Trophoblast cell (in vitro differentiated cells and primary cell): ENCODE results near the gene SPPL2B.

Experiments
- DNase-seq, 2 donors: peaks; one replicate each; pipeline ENCODE4 v3.0.0-alpha.2; 2016
- H2AFZ ChIP-seq: 2 replicates; pipeline ENCODE4 v1.6.1; 2013; ENCODE audit warnings: low read length, moderate library complexity, mild to moderate bottlenecking; ENCODE audit not compliant: insufficient read depth, poor library complexity
- H2AK5ac ChIP-seq: 2 replicates; pipeline ENCODE4 v1.6.1; 2013; ENCODE audit warnings: mild to moderate bottlenecking, low read length
- H2BK120ac ChIP-seq: 2 replicates; pipeline ENCODE4 v1.6.1; 2013; ENCODE audit warnings: low read length, mild to moderate bottlenecking, moderate library complexity; ENCODE audit not compliant: insufficient read depth, poor library complexity
- H2BK12ac ChIP-seq: 2 replicates; pipeline ENCODE4 v1.6.1; 2013; ENCODE audit warnings: mild to moderate bottlenecking, low read length, moderate library complexity
- H2BK5ac ChIP-seq: 2 replicates; pipeline ENCODE4 v1.6.1; 2013; ENCODE audit warnings: low read length, low read depth, moderate library complexity, mild to moderate bottlenecking; ENCODE audit not compliant: poor library complexity
- H3K14ac ChIP-seq: 2 replicates; pipeline ENCODE4 v1.6.1; 2013; ENCODE audit warnings: mild to moderate bottlenecking, low read length
- H3K18ac ChIP-seq: 2 replicates; pipeline ENCODE4 v1.6.1; 2013; ENCODE audit warnings: mild to moderate bottlenecking, low read length
- H3K23ac ChIP-seq: 2 replicates; pipeline ENCODE4 v1.6.1; 2013; ENCODE audit warnings: low read length
- H3K27ac ChIP-seq: 2 replicates; pipeline ENCODE4 v1.5.1; 2013; ENCODE audit warnings: low read depth, mild to moderate bottlenecking, inconsistent platforms, low read length, moderate library complexity
- H3K27me3 ChIP-seq: 2 replicates; pipeline ENCODE4 v1.6.1; 2013; ENCODE audit warnings: inconsistent platforms, mild to moderate bottlenecking, low read length, moderate library complexity; ENCODE audit not compliant: insufficient read depth
- H3K36me3 ChIP-seq, 2 experiments: 1 replicate in 1 of 2; 2 replicates in 1 of 2; pipeline ENCODE4 v1.6.1; 2013; ENCODE audit warnings: low read length in 2 of 2, mild to moderate bottlenecking in 2 of 2, moderate library complexity in 1 of 2; ENCODE audit not compliant: insufficient read depth in 2 of 2, control insufficient read depth in 1 of 2
- H3K4ac ChIP-seq: 2 replicates; pipeline ENCODE4 v1.6.1; 2013; ENCODE audit warnings: low read depth, mild to moderate bottlenecking, low read length, moderate library complexity
- H3K4me1 ChIP-seq, 2 experiments: 1 replicate in 1 of 2; 2 replicates in 1 of 2; pipeline ENCODE4 v1.6.1; 2013; ENCODE audit warnings: low read length in 2 of 2, mild to moderate bottlenecking in 2 of 2, moderate library complexity in 1 of 2; ENCODE audit not compliant: insufficient read depth in 2 of 2, control insufficient read depth in 1 of 2
- H3K4me2 ChIP-seq: 2 replicates; pipeline ENCODE4 v1.6.1; 2013; ENCODE audit warnings: inconsistent platforms, mild to moderate bottlenecking, low read length, moderate library complexity
- H3K4me3 ChIP-seq: 2 replicates; pipeline ENCODE4 v1.5.1; 2013; ENCODE audit warnings: mild to moderate bottlenecking, low read depth, low read length, inconsistent platforms
- H3K79me1 ChIP-seq: one replicate; pipeline ENCODE4 v1.6.1; 2013; ENCODE audit warnings: low read length
- H3K79me2 ChIP-seq: 2 replicates; pipeline ENCODE4 v1.6.1; 2013; ENCODE audit warnings: low read length, mild to moderate bottlenecking; ENCODE audit not compliant: control insufficient read depth, insufficient read depth, poor library complexity
- H3K9ac ChIP-seq: 2 replicates; pipeline ENCODE4 v1.6.1; 2013; ENCODE audit warnings: mild to moderate bottlenecking, low read length
- H3K9me3 ChIP-seq: 2 replicates; pipeline ENCODE4 v1.6.1; 2013; ENCODE audit warnings: low read depth, mild to moderate bottlenecking, control low read depth, inconsistent platforms, low read length; ENCODE audit not compliant: insufficient read depth
- H4K12ac ChIP-seq: 2 replicates; pipeline ENCODE4 v1.6.1; 2013; ENCODE audit warnings: low read depth, mild to moderate bottlenecking, low read length, moderate library complexity
- H4K8ac ChIP-seq: 2 replicates; pipeline ENCODE4 v1.6.1; 2013; ENCODE audit warnings: low read depth, mild to moderate bottlenecking, low read length, moderate library complexity
- H4K91ac ChIP-seq: one replicate; pipeline ENCODE4 v1.6.1; 2013; ENCODE audit warnings: low read depth, mild to moderate bottlenecking, low read length, moderate library complexity
- WGBS: extraction: QIAGEN DNeasy Blood & Tissue Kit; methylation state at CpG from one replicate; pipeline ENCODE4 v1.1.7; 2013; ENCODE audit warnings: missing lambda C conversion rate; ENCODE audit not compliant: insufficient read length, insufficient coverage; ENCODE audit errors: extremely low coverage; 5-methylcytosine and 5-hydroxymethylcytosine counted together

Gene SPPL2B

GRCh38 chr19:2336528-2337328 lies 8.2 kb downstream of the SPPL2B start:
- no peak overlapping the region for H2BK5ac ChIP-seq
- H2AK5ac ChIP-seq = no peak overlapping the region
- H3K23ac ChIP-seq = peak overlapping the region; percentile 10
- H3K4ac ChIP-seq = no peak overlapping the region
- H3K27ac ChIP-seq = peak overlapping the region; percentile 3
- peaks cover 9% of the 10 kb centered on the region for H3K9me3 ChIP-seq
- H3K4me3 ChIP-seq = peak overlapping the region; percentile 4
- H4K91ac ChIP-seq = peak overlapping the region; percentile 9
- H3K4me2 ChIP-seq = no peak overlapping the region
- H2BK12ac ChIP-seq = no peak overlapping the region
- DNase-seq = no peak
- no peak overlapping the region for H2BK120ac ChIP-seq
- H2AFZ ChIP-seq = no peak overlapping the region
- no peak overlapping the region for H4K8ac ChIP-seq
- peaks cover 22 to 25% of the 10 kb centered on the region in 2 experiments for H3K4me1 ChIP-seq
- no peak overlapping the region for H3K9ac ChIP-seq
- H3K36me3 ChIP-seq = peaks cover 17 to 29% of the 10 kb centered on the region in 2 experiments
- no peak overlapping the region for H4K12ac ChIP-seq
- peaks cover 4% of the 10 kb centered on the region for H3K79me2 ChIP-seq
- 100% methylated on average over 1 of the region's 33 CpGs for WGBS
- no peak overlapping the region for H3K18ac ChIP-seq
- H3K79me1 ChIP-seq = peaks cover 10% of the 10 kb centered on the region
- no peak overlapping the region for H3K14ac ChIP-seq
- H3K27me3 ChIP-seq = no peaks in the 10 kb centered on the region

DNA sequence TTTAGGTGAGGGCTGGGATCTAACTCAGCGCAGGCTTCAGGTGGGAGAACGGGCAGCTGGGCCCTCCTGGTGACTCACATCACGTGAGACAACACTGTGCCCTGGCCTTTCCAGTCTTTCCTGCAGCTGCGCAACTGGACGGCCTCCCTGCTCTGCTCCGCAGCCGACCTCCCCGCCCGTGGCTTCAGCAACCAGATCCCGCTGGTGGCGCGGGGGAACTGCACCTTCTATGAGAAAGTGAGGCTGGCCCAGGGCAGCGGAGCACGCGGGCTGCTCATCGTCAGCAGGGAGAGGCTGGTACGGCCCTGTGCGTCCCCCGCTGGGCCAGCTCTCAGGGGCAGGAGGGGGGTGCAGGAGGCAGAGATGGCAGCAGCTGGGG lies 8.8 kb downstream of the SPPL2B start:
- Histone ChIP-seq H2BK120ac (no peak overlapping the region), H3K14ac (no peak overlapping the region), H4K12ac (peak overlapping the region; percentile 8), H4K8ac (peak overlapping the region; percentile 45), H4K91ac (peak overlapping the region; percentile 22), H3K27ac (peak overlapping the region; percentile 25), H3K9me3 (peaks cover 9% of the 10 kb centered on the region), H3K23ac (no peak overlapping the region), H3K79me1 (peaks cover 10% of the 10 kb centered on the region), H2BK5ac (no peak overlapping the region), H3K4me2 (no peak overlapping the region), H3K4ac (no peak overlapping the region), H2AK5ac (no peak overlapping the region), H2AFZ (no peak overlapping the region), H2BK12ac (no peak overlapping the region), H3K4me3 (no peak overlapping the region), H3K36me3 (peaks cover 17 to 29% of the 10 kb centered on the region in 2 experiments), H3K4me1 (peaks cover 25% of the 10 kb centered on the region in 2 experiments), H3K9ac (no peak overlapping the region), H3K18ac (peak overlapping the region; percentile 27), H3K79me2 (peaks cover 4% of the 10 kb centered on the region), H3K27me3 (no peaks in the 10 kb centered on the region)
- DNase-seq = peak; percentile 87 to 92
- no CpG with 5 or more reads among the region's 19 CpGs for WGBS

GRCh38 chr19:2338055-2338615 lies 9.7 kb downstream of the SPPL2B start:
- no peak for DNase-seq
- Histone ChIP-seq H3K36me3 (peaks cover 20 to 29% of the 10 kb centered on the region in 2 experiments), H3K4me1 (peaks cover 26 to 29% of the 10 kb centered on the region in 2 experiments), H3K18ac (peak overlapping the region; percentile 43), H2BK12ac (no peak overlapping the region), H4K8ac (no peak overlapping the region), H3K14ac (no peak overlapping the region), H4K12ac (no peak overlapping the region), H3K79me1 (peaks cover 12% of the 10 kb centered on the region), H2AFZ (no peak overlapping the region), H4K91ac (peak overlapping the region; percentile 22), H3K27ac (no peak overlapping the region), H2BK5ac (no peak overlapping the region), H2AK5ac (peak overlapping the region; percentile 14), H3K23ac (no peak overlapping the region), H3K4ac (peak overlapping the region; percentile 16), H3K4me2 (no peak overlapping the region), H3K27me3 (no peaks in the 10 kb centered on the region), H3K4me3 (no peak overlapping the region), H3K79me2 (peaks cover 4% of the 10 kb centered on the region), H2BK120ac (no peak overlapping the region), H3K9ac (no peak overlapping the region), H3K9me3 (peaks cover 9% of the 10 kb centered on the region)
- WGBS = no CpG with 5 or more reads among the region's 21 CpGs

GRCh38 chr19:2338751-2339643 lies 10.5 kb downstream of the SPPL2B start:
- Histone ChIP-seq H3K4me1 (peaks cover 26 to 29% of the 10 kb centered on the region in 2 experiments), H3K36me3 (peaks cover 20 to 29% of the 10 kb centered on the region in 2 experiments), H3K27me3 (no peaks in the 10 kb centered on the region), H3K14ac (no peak overlapping the region), H3K79me1 (peaks cover 12% of the 10 kb centered on the region), H2AK5ac (no peak overlapping the region), H4K8ac (no peak overlapping the region), H3K9ac (no peak overlapping the region), H3K23ac (no peak overlapping the region), H2BK12ac (no peak overlapping the region), H3K79me2 (peaks cover 4% of the 10 kb centered on the region), H3K27ac (no peak overlapping the region), H3K4me2 (no peak overlapping the region), H4K91ac (peak overlapping the region; percentile 3), H3K18ac (no peak overlapping the region), H3K9me3 (peaks cover 9% of the 10 kb centered on the region), H3K4me3 (no peak overlapping the region), H3K4ac (no peak overlapping the region), H2BK120ac (no peak overlapping the region), H2AFZ (no peak overlapping the region), H4K12ac (no peak overlapping the region), H2BK5ac (no peak overlapping the region)
- WGBS = no CpG with 5 or more reads among the region's 54 CpGs
- DNase-seq = no peak
